Effector memory CD8-positive, alpha-beta T cell (primary cell): ENCODE data around the gene MAPRE2.
A peak's percentile ranks its signal among the peaks of the same experiment; 100 is the strongest.

Experiments used
- ATAC-seq: fragments of 150-1000 bp; cut with Tn5 transposase; replicated peaks from 2 replicates; pipeline ENCODE4 v1.10.0; 2021; ENCODE audit warnings: mild to moderate bottlenecking, moderate library complexity
- DNase-seq, 3 experiments: peaks; one replicate each; pipeline ENCODE4 v3.0.0; 2021
- H3K27ac Mint-ChIP-seq, 2 donors: one replicate each; pipeline ENCODE4 v1.8.0; 2022; ENCODE audit warnings: mild to moderate bottlenecking in 2 of 2, mixed read lengths in 2 of 2, moderate library complexity in 2 of 2
- H3K27me3 Mint-ChIP-seq, 2 donors: one replicate each; pipeline ENCODE4 v1.8.0; 2022; ENCODE audit warnings: mixed read lengths in 2 of 2
- H3K36me3 Mint-ChIP-seq: one replicate; pipeline ENCODE4 v1.8.0; 2022; ENCODE audit warnings: mild to moderate bottlenecking, moderate library complexity, mixed read lengths; ENCODE audit not compliant: insufficient read depth
- H3K4me1 Mint-ChIP-seq, 2 donors: one replicate each; pipeline ENCODE4 v1.8.0; 2022; ENCODE audit warnings: low read depth in 2 of 2, mixed read lengths in 2 of 2
- H3K4me3 Mint-ChIP-seq, 2 donors: one replicate each; pipeline ENCODE4 v1.8.0; 2022; ENCODE audit warnings: mild to moderate bottlenecking in 2 of 2, mixed read lengths in 2 of 2, moderate library complexity in 2 of 2
- H3K9me3 Mint-ChIP-seq, 2 donors: one replicate each; pipeline ENCODE4 v1.8.0; 2022; ENCODE audit warnings: mixed read lengths in 2 of 2

MAPRE2 gene

GRCh38 chr18:35059280-35059927, 18.2 kb downstream of the MAPRE2 start:
- Mint-ChIP-seq H3K36me3 (peaks cover 28% of the 10 kb centered on the region), H3K4me1 (peaks cover 39 to 73% of the 10 kb centered on the region in 2 donors), H3K9me3 (no peaks in the 10 kb centered on the region), H3K4me3 (no peak overlapping the region), H3K27ac (peak overlapping the region; percentile 11 to 62), H3K27me3 (no peaks in the 10 kb centered on the region)
- ATAC-seq: no peak
- no peak for DNase-seq

GRCh38 chr18:35060122-35060815, 19.1 kb downstream of the MAPRE2 start:
- no peaks in the 10 kb centered on the region for H3K9me3 Mint-ChIP-seq
- no peak for ATAC-seq
- no peaks in the 10 kb centered on the region for H3K27me3 Mint-ChIP-seq
- no peak for DNase-seq
- H3K4me1 Mint-ChIP-seq: peaks cover 38 to 73% of the 10 kb centered on the region in 2 donors
- no peak overlapping the region for H3K4me3 Mint-ChIP-seq
- peak overlapping the region; percentile 52 to 62 for H3K27ac Mint-ChIP-seq
- H3K36me3 Mint-ChIP-seq: peaks cover 30% of the 10 kb centered on the region

- Mint-ChIP-seq H3K4me1 (peaks cover 37 to 78% of the 10 kb centered on the region in 2 donors), H3K27me3 (no peaks in the 10 kb centered on the region), H3K4me3 (no peak overlapping the region), H3K9me3 (no peaks in the 10 kb centered on the region), H3K27ac (peak overlapping the region in 1 of 2 donors; percentile 13), H3K36me3 (peaks cover 29% of the 10 kb centered on the region)
- no peak for ATAC-seq
- no peak for DNase-seq
Observed at GRCh38 chr18:35061336-35061735, 20.1 kb downstream of the MAPRE2 start.

DNA sequence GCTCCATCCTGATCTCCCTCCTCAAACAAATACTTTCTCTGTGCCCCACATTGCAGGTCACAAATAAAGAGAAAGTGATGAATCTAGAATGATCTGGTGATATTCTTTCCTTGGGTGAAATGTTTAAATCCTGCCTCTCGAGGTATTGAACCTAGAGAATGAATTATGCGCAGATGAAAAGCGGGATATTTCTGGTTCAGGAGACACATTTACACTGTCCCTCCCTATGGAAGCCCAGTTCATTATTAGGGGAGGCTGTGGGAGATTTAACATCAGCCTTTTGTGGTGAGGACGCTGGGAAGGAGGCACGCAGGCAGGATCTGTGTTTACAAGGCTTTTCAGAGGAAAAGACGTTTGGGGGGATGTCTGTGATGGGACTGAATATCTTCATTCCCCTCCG, 20.6 kb downstream of the MAPRE2 start:
- Mint-ChIP-seq H3K36me3 (peaks cover 29% of the 10 kb centered on the region), H3K4me1 (peaks cover 38 to 80% of the 10 kb centered on the region in 2 donors), H3K27me3 (no peaks in the 10 kb centered on the region), H3K27ac (peak overlapping the region in 1 of 2 donors; percentile 13), H3K4me3 (no peak overlapping the region), H3K9me3 (no peaks in the 10 kb centered on the region)
- no peak for ATAC-seq
- DNase-seq: no peak

DNA sequence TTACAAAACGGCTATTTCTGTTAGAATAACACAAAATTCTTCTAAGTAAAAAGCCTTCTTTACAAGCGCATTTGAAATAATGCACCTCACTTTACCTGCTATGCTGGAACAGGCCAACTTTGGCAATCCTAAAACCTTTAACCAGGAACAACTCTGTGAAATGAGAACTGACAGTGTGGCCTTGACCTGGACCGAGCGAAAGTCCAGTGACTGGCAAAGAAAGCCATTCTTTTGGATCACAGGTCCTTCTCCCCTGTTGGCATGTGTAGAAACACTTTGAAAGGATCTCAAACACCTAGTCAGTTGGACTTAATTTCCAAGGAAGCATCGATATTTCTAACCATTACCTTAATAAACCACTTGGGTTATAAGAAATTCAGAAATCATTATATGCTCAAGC, 21.2 kb downstream of the MAPRE2 start:
- H3K27ac Mint-ChIP-seq: peak overlapping the region in 1 of 2 donors; percentile 19
- H3K4me3 Mint-ChIP-seq: no peak overlapping the region

DNA sequence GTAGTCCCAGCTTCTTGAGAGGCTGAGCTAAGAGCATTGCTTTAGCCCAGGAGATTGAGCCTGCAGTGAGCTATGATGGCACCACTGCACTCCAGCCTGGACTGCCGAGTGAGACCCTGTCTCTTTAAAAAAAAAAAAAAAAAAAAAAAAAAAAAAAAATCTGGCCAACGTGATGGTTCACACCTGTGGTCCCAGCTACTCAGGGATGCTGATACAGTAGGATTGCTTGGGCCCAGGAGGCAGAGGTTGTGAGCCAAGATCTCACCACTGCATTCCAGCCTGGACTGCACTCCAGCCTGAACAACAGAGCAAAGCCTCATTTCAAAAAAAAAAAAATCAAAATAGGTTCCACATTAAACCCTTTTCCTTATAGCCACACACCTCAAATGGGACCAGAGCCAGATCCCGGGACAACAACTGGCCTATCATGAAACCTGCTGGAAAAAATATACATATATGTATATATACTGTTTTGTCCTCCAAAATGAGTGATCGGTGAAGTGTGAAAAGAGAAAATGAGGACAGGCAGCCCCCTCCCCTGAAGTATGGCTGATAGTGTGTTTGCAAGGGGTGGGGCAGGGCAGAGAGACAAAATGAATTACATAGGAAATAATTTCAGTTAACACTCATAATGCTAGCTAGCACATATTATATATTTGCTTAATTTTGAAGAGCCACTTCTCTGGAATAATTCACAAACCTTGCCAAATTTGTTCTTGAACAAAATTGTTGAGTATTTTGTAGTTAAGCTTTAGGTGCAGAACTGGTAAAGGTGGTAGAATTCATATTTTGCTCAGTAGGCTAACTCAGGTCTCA, 22.9 kb downstream of the MAPRE2 start:
- no peak overlapping the region for H3K4me3 Mint-ChIP-seq
- H3K4me1 Mint-ChIP-seq: peaks cover 35 to 74% of the 10 kb centered on the region in 2 donors
- no peaks in the 10 kb centered on the region for H3K27me3 Mint-ChIP-seq
- no peaks in the 10 kb centered on the region for H3K9me3 Mint-ChIP-seq
- H3K27ac Mint-ChIP-seq: peak overlapping the region; percentile 19 to 68
- no peak for ATAC-seq
- DNase-seq: no peak
- peaks cover 35% of the 10 kb centered on the region for H3K36me3 Mint-ChIP-seq

More for the DNA sequence above, 21.2 kb downstream of the MAPRE2 start:
- H3K27me3 Mint-ChIP-seq: no peaks in the 10 kb centered on the region
- DNase-seq (no peak), ATAC-seq (no peak)
- peaks cover 31% of the 10 kb centered on the region for H3K36me3 Mint-ChIP-seq
- H3K9me3 Mint-ChIP-seq: no peaks in the 10 kb centered on the region
- H3K4me1 Mint-ChIP-seq: peaks cover 38 to 80% of the 10 kb centered on the region in 2 donors

GRCh38 chr18:35067454-35067853, 26.2 kb downstream of the MAPRE2 start:
- Mint-ChIP-seq H3K4me1 (peaks cover 31 to 62% of the 10 kb centered on the region in 2 donors), H3K36me3 (peaks cover 37% of the 10 kb centered on the region), H3K9me3 (no peaks in the 10 kb centered on the region), H3K27ac (peak overlapping the region; percentile 47 to 73), H3K4me3 (no peak overlapping the region), H3K27me3 (no peaks in the 10 kb centered on the region)
- DNase-seq: no peak
- ATAC-seq: peak; percentile 23

DNA sequence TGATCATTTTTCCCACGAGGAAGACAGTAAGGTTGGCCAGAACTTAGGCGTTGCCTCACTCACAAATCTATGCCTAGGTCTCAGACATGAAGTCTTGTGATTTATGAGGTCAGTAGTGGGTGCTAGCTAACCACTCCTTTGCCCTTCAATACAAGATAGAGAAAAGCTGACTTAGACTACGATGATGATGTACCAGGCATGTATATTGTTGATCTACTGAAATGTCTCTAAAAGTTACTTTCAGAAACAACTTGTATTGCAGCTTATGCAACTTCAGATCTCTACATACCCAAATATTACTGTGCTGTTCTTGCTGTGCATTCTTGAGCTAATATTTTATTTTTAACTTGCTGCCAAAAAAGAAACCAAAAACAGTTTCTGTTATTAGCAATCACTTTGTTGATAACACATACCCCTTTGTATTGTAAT, 30.6 kb downstream of the MAPRE2 start:
- H3K36me3 Mint-ChIP-seq: peaks cover 53% of the 10 kb centered on the region
- H3K27me3 Mint-ChIP-seq: no peaks in the 10 kb centered on the region
- H3K4me1 Mint-ChIP-seq: peaks cover 25 to 59% of the 10 kb centered on the region in 2 donors
- H3K27ac Mint-ChIP-seq: peak overlapping the region; percentile 35 to 89
- peak; percentile 47 for ATAC-seq
- no peak for DNase-seq
- no peak overlapping the region for H3K4me3 Mint-ChIP-seq
- no peaks in the 10 kb centered on the region for H3K9me3 Mint-ChIP-seq

DNA sequence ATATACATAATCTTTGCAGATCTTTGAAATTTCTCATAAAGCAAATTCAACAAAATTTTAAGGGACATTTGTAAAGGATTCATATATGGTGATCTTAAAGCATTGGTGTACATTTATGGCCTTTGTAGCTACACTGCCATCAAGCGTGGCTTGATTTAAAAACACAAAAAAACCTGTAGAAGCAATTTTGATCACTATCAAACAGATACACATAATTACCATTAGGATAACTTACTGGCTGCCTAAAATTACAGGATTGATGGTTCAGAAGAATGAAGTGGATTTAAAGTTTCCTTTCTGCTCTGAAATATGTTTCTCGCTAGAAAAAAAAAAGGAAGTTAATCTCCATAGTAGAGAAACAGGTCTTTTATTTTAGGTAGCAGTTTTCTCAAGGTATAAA, 31.4 kb downstream of the MAPRE2 start:
- peak overlapping the region in 1 of 2 donors; percentile 89 for H3K27ac Mint-ChIP-seq
- H3K27me3 Mint-ChIP-seq: no peaks in the 10 kb centered on the region
- no peaks in the 10 kb centered on the region for H3K9me3 Mint-ChIP-seq
- no peak overlapping the region for H3K4me3 Mint-ChIP-seq
- no peak for DNase-seq
- ATAC-seq: no peak
- H3K4me1 Mint-ChIP-seq: peaks cover 22 to 58% of the 10 kb centered on the region in 2 donors
- peaks cover 49% of the 10 kb centered on the region for H3K36me3 Mint-ChIP-seq

- no peak for ATAC-seq
- no peaks in the 10 kb centered on the region for H3K9me3 Mint-ChIP-seq
- DNase-seq: no peak
- H3K27me3 Mint-ChIP-seq: no peaks in the 10 kb centered on the region
- H3K4me1 Mint-ChIP-seq: peaks cover 22 to 58% of the 10 kb centered on the region in 2 donors
- H3K4me3 Mint-ChIP-seq: no peak overlapping the region
- H3K27ac Mint-ChIP-seq: peak overlapping the region; percentile 11 to 89
- peaks cover 49% of the 10 kb centered on the region for H3K36me3 Mint-ChIP-seq
Observed at GRCh38 chr18:35073186-35074105, 32.2 kb downstream of the MAPRE2 start.

GRCh38 chr18:35074581-35074980, 33.4 kb downstream of the MAPRE2 start:
- Mint-ChIP-seq H3K4me3 (no peak overlapping the region), H3K9me3 (no peaks in the 10 kb centered on the region), H3K36me3 (peaks cover 45% of the 10 kb centered on the region), H3K27me3 (no peaks in the 10 kb centered on the region), H3K27ac (peak overlapping the region; percentile 11 to 84), H3K4me1 (peaks cover 29 to 62% of the 10 kb centered on the region in 2 donors)
- DNase-seq (no peak), ATAC-seq (peak; percentile 17)

DNA sequence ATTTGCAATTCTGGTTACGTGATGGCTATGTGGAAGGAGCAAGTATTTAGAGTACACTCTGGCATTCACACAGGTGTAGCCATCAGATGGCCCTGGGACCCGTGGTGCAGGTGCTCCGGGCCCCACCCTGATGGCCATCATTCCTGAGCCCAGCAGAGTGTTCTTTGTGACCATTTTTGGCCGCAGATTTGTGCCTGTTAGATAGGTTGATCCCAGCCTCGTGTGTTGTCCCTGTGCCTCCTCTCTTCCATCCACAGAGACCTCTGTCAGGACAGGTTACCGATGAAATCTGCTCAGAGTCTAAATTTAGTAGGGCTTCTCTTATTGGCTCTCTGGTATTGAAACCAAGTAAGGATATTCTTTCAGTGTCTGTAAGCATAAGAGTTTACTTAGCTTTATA, 33.9 kb downstream of the MAPRE2 start:
- Mint-ChIP-seq H3K4me1 (peaks cover 30 to 57% of the 10 kb centered on the region in 2 donors), H3K4me3 (no peak overlapping the region), H3K9me3 (no peaks in the 10 kb centered on the region), H3K36me3 (peaks cover 41% of the 10 kb centered on the region), H3K27me3 (no peaks in the 10 kb centered on the region), H3K27ac (peak overlapping the region; percentile 11 to 84)
- DNase-seq: no peak
- ATAC-seq: no peak
